Transverse colon (tissue), 4 donors: Measurements from ENCODE around the gene CACNA1S. TPM values are rescaled to one million over a fixed set of nuclear protein-coding genes. Genes with fewer than 3 reads are reported as not detected.
A peak's percentile ranks its signal among the peaks of the same experiment; 100 is the strongest.

Source experiments
- DNase-seq: peaks from one replicate; pipeline ENCODE4 v3.0.0-alpha.2; 2019
- H3K27ac ChIP-seq, 4 donors: fragments of 200-600 bp; sonication (generic); 2 replicates each; pipeline ENCODE4 v1.5.1; 2016 to 2018; ENCODE audit warnings: inconsistent platforms in 4 of 4
- H3K27me3 ChIP-seq: fragments of 200-600 bp; sonication (generic); 2 replicates; pipeline ENCODE4 v1.5.1; 2017; ENCODE audit warnings: inconsistent platforms
- H3K36me3 ChIP-seq, 4 donors: fragments of 200-600 bp; sonication (generic); 2 replicates each; pipeline ENCODE4 v1.5.1; 2017 to 2019; ENCODE audit warnings: inconsistent platforms in 4 of 4
- H3K4me1 ChIP-seq, 4 donors: fragments of 200-600 bp; sonication (generic); 2 replicates each; pipeline ENCODE4 v1.5.1; 2017 to 2020; ENCODE audit warnings: inconsistent platforms in 4 of 4
- H3K4me3 ChIP-seq, 4 donors: fragments of 200-600 bp; sonication (generic); 1 replicate in 1 of 4; 2 replicates in 3 of 4; pipeline versions ENCODE4 v1.5.1 to v1.6.1; 2017 to 2019; ENCODE audit warnings: inconsistent platforms in 4 of 4
- H3K9me3 ChIP-seq, 2 donors: fragments of 200-600 bp; sonication (generic); 2 replicates each; pipeline ENCODE4 v1.5.1; 2017 to 2019; ENCODE audit warnings: inconsistent platforms in 2 of 2
- CTCF ChIP-seq, 5 experiments: fragments of 200-600 bp in 3 of 5; fragments of 450-650 bp in 2 of 5; sonication (generic) in 3 of 5; IDR thresholded peaks; 1 replicate in 2 of 5; 2 replicates in 3 of 5; pipeline ENCODE4 v1.5.1; 2016 to 2017; ENCODE audit warnings: antibody characterized with exemption in 5 of 5, inconsistent platforms in 3 of 5, mild to moderate bottlenecking in 2 of 5, moderate library complexity in 1 of 5
- EP300 ChIP-seq: sonication (generic); formaldehyde crosslinking; IDR thresholded peaks from one replicate; pipeline ENCODE4 v1.6.1; 2017; ENCODE audit warnings: antibody characterized with exemption, low read depth
- POLR2A ChIP-seq: fragments of 450-650 bp; IDR thresholded peaks from one replicate; pipeline ENCODE4 v1.6.1; 2016; ENCODE audit warnings: antibody characterized with exemption, mild to moderate bottlenecking, moderate library complexity
- POLR2AphosphoS5 ChIP-seq, 3 donors: sonication (generic); formaldehyde crosslinking; IDR thresholded peaks; one replicate each; pipeline ENCODE4 v1.6.1; 2016; ENCODE audit warnings: antibody characterized with exemption in 3 of 3
- WGBS, 2 donors: methylation state at CpG; one replicate each; pipeline ENCODE4 v1.1.5; 2018; ENCODE audit warnings: low coverage in 1 of 2; 5-methylcytosine and 5-hydroxymethylcytosine counted together
- in situ Hi-C, 4 donors: fragments of 200-750 bp; cut with MboI; loops; one replicate each; pipeline versions ENCODE4 v1.15.0 to v1.15.1; 2017; ENCODE audit warnings: low sequenced_read_pairs in 3 of 4, low pct_ligation_motif_present in 1 of 4, low pct_unique_long_range_greater_than_20kb in 1 of 4
- intact Hi-C: fragments of 100-400 bp; cut with DNase I; formaldehyde crosslinking; loops from one replicate; pipeline ENCODE4 v1.15.1; 2023; ENCODE audit warnings: low total_unique reads
- total RNA-seq, 4 donors: library from RNA; depleted of rRNA; stranded (reverse); fragments of >200 nt; gene quantifications; one replicate each; pipeline ENCODE4 v1.1.0, GENCODE V29; 2016

Gene CACNA1S
- total RNA-seq, 4 donors from 2014 or later, result not detected

GRCh38 chr1:201115390-201115937 lies 3.2 kb upstream of the CACNA1S start:
- intact Hi-C loops, result no loop called here

GRCh38 chr1:201114245-201115131 lies 2.3 kb upstream of the CACNA1S start:
- Histone ChIP-seq H3K4me3 (peak overlapping the region; percentile 34 to 65 (median 52)), H3K9me3 (no peaks in the 10 kb centered on the region), H3K27ac (peak overlapping the region in 3 of 4 donors; percentile 2 to 58 (median 38)), H3K4me1 (peaks cover 0 to 11% (median 7%) of the 10 kb centered on the region in 4 donors), H3K27me3 (peaks cover 4% of the 10 kb centered on the region), H3K36me3 (no peaks in the 10 kb centered on the region)
- no peak for TF ChIP-seq EP300
- peak in 2 of 3 donors; percentile 61 to 67 for TF ChIP-seq POLR2AphosphoS5 (IDR thresholded peaks at IDR 0.05)
- peak; percentile 56 for TF ChIP-seq POLR2A
- TF ChIP-seq CTCF (IDR thresholded peaks at IDR 0.05), result peak; percentile 79 to 92 (median 83)
- 3% methylated on average over 32 of the region's 88 CpGs; no CpG with 5 or more reads in 1 of the 2 donors for WGBS, 2 donors
- intact Hi-C loops, result loop anchor here (5.0 kb wide), 1 partner anchor 142 kb away; no protein-coding TSS in a partner anchor
- in situ Hi-C loops, result loop anchor here in 2 of 4 donors (10.0 to 25.0 kb wide), 2 partner anchors 127 to 140 kb away; no protein-coding TSS in a partner anchor
- DNase-seq, result peak; percentile 89

More at GRCh38 chr1:201115390-201115937, 3.2 kb upstream of the CACNA1S start:
- no peak for DNase-seq
- Histone ChIP-seq H3K27ac (no peak overlapping the region), H3K4me1 (peaks cover 0 to 11% (median 7%) of the 10 kb centered on the region in 4 donors), H3K9me3 (no peaks in the 10 kb centered on the region), H3K36me3 (no peaks in the 10 kb centered on the region), H3K27me3 (peaks cover 4% of the 10 kb centered on the region), H3K4me3 (peak overlapping the region in 1 of 4 donors; percentile 65)
- no peak for TF ChIP-seq EP300
- no peak for TF ChIP-seq CTCF (IDR thresholded peaks at IDR 0.05)
- WGBS, 2 donors, result 98% methylated on average over 25 of the region's 25 CpGs; no CpG with 5 or more reads in 1 of the 2 donors
- in situ Hi-C loops, result loop anchor here in 2 of 4 donors (10.0 to 25.0 kb wide), 2 partner anchors 128 to 141 kb away; no protein-coding TSS in a partner anchor

- in situ Hi-C loops (loop anchor here in 2 of 4 donors (10.0 to 25.0 kb wide), 2 partner anchors 126 to 139 kb away; no protein-coding TSS in a partner anchor), intact Hi-C loops (loop anchor here (5.0 kb wide), 1 partner anchor 141 kb away; no protein-coding TSS in a partner anchor)
- Histone ChIP-seq H3K9me3 (no peaks in the 10 kb centered on the region), H3K27ac (no peak overlapping the region), H3K4me1 (peaks cover 0 to 11% (median 7%) of the 10 kb centered on the region in 4 donors), H3K36me3 (no peaks in the 10 kb centered on the region), H3K27me3 (peaks cover 4% of the 10 kb centered on the region), H3K4me3 (peak overlapping the region in 2 of 4 donors; percentile 46 to 65)
- TF ChIP-seq POLR2A (no peak), POLR2AphosphoS5 (IDR thresholded peaks at IDR 0.05) (no peak), CTCF (IDR thresholded peaks at IDR 0.05) (no peak), EP300 (no peak)
- DNase-seq, result no peak
- WGBS, 2 donors, result 39 to 62% methylated on average over 9 to 17 of the region's 17 CpGs
These were observed 1.4 kb upstream of the CACNA1S start for GRCh38 chr1:201113451-201114244.
